Ishikawa (cell line): ENCODE measurements around the gene HDAC9.

ENCODE experiments used
- CEBPB ChIP-seq: IDR thresholded peaks from 2 replicates; pipeline ENCODE4 v1.6.1; 2012
- CREB1 ChIP-seq: IDR thresholded peaks from 2 replicates; pipeline ENCODE4 v1.6.1; 2012; ENCODE audit warnings: low read depth
- EGR1 ChIP-seq: IDR thresholded peaks from 2 replicates; pipeline ENCODE4 v1.6.1; 2012
- EP300 ChIP-seq: IDR thresholded peaks from 2 replicates; pipeline ENCODE4 v1.6.1; 2012; ENCODE audit warnings: borderline replicate concordance
- FOXM1 ChIP-seq: IDR thresholded peaks from 2 replicates; pipeline ENCODE4 v1.6.1; 2012; ENCODE audit warnings: low read depth, borderline replicate concordance
- NFIC ChIP-seq: IDR thresholded peaks from 2 replicates; pipeline ENCODE4 v1.6.1; 2012
- RAD21 ChIP-seq: IDR thresholded peaks from 2 replicates; pipeline ENCODE4 v1.6.1; 2012; ENCODE audit warnings: low read depth
- TAF1 ChIP-seq: IDR thresholded peaks from 2 replicates; pipeline ENCODE4 v1.6.1; 2012; ENCODE audit warnings: low read depth, mild to moderate bottlenecking
- TCF12 ChIP-seq: IDR thresholded peaks from 2 replicates; pipeline ENCODE4 v1.6.1; 2012; ENCODE audit warnings: low read depth
- TEAD4 ChIP-seq: IDR thresholded peaks from 2 replicates; pipeline ENCODE4 v1.6.1; 2012
- YY1 ChIP-seq: IDR thresholded peaks from 2 replicates; pipeline ENCODE4 v1.6.1; 2012; ENCODE audit warnings: low read depth
- ZBTB7A ChIP-seq: IDR thresholded peaks from 2 replicates; pipeline ENCODE4 v1.6.1; 2012; ENCODE audit warnings: low read depth
- TF ChIP-seq, protein P1 (sequence below): IDR thresholded peaks from 2 replicates; pipeline ENCODE4 v1.6.1; 2012
- TF ChIP-seq, protein P2 (sequence below): IDR thresholded peaks from 2 replicates; pipeline ENCODE4 v1.6.1; 2012; ENCODE audit warnings: low read depth, mild to moderate bottlenecking
- TF ChIP-seq, protein P3 (sequence below): IDR thresholded peaks from 2 replicates; pipeline ENCODE4 v1.6.1; 2012

Gene HDAC9

DNA sequence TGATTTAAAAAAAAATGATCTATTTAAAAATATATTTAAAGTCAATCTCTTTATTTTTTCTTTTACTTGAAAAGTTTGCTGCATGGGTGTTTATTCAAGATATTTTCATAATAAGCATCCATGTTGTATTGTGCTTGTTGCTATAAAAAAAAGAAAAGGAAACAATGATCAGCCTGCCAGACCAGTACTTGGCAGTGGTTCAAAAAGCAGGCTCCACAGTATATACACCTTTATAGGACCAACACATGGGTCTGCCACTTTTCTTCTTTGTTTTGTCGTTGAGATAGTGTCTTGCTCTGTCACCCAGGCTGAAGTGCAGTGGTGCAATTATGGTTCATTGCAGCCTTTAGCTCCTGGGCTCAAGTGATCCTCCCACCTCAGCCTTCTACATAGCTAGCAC is 393.9 kb downstream of the HDAC9 start:
- TF ChIP-seq NFIC, result no peak
- TF ChIP-seq, protein P1, sequence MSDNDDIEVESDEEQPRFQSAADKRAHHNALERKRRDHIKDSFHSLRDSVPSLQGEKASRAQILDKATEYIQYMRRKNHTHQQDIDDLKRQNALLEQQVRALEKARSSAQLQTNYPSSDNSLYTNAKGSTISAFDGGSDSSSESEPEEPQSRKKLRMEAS, result no peak
- TF ChIP-seq CREB1, result no peak
- TF ChIP-seq EGR1, result no peak
- TF ChIP-seq EP300, result no peak
- TF ChIP-seq TEAD4, result no peak
- TF ChIP-seq CEBPB, result no peak
- no peak for TF ChIP-seq TAF1
- TF ChIP-seq, protein P2, sequence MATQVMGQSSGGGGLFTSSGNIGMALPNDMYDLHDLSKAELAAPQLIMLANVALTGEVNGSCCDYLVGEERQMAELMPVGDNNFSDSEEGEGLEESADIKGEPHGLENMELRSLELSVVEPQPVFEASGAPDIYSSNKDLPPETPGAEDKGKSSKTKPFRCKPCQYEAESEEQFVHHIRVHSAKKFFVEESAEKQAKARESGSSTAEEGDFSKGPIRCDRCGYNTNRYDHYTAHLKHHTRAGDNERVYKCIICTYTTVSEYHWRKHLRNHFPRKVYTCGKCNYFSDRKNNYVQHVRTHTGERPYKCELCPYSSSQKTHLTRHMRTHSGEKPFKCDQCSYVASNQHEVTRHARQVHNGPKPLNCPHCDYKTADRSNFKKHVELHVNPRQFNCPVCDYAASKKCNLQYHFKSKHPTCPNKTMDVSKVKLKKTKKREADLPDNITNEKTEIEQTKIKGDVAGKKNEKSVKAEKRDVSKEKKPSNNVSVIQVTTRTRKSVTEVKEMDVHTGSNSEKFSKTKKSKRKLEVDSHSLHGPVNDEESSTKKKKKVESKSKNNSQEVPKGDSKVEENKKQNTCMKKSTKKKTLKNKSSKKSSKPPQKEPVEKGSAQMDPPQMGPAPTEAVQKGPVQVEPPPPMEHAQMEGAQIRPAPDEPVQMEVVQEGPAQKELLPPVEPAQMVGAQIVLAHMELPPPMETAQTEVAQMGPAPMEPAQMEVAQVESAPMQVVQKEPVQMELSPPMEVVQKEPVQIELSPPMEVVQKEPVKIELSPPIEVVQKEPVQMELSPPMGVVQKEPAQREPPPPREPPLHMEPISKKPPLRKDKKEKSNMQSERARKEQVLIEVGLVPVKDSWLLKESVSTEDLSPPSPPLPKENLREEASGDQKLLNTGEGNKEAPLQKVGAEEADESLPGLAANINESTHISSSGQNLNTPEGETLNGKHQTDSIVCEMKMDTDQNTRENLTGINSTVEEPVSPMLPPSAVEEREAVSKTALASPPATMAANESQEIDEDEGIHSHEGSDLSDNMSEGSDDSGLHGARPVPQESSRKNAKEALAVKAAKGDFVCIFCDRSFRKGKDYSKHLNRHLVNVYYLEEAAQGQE, result no peak
- TF ChIP-seq YY1, result no peak
- no peak for TF ChIP-seq ZBTB7A
- no peak for TF ChIP-seq RAD21
- TF ChIP-seq FOXM1, result no peak
- TF ChIP-seq, protein P3, sequence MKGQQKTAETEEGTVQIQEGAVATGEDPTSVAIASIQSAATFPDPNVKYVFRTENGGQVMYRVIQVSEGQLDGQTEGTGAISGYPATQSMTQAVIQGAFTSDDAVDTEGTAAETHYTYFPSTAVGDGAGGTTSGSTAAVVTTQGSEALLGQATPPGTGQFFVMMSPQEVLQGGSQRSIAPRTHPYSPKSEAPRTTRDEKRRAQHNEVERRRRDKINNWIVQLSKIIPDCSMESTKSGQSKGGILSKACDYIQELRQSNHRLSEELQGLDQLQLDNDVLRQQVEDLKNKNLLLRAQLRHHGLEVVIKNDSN, result no peak
- TF ChIP-seq TCF12, result no peak

DNA sequence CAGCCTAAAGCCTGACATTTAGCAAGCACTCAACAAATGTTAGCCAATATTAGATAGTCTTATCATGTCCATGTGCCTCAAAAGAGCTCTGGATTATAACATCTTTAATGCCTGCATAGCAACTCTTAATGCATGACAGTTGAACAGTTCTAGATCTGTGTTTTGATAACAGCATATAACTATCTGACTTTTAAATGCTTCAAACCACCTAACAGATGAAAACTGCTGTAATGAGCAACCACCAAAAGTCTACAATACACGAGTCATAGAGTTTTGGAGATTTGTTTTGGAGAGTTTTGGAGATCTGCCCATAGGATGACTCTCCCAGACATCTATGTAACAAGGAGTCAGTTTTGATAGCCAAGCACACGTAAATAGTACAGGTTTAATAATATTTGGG is 394.6 kb downstream of the HDAC9 start:
- TF ChIP-seq FOXM1 (no peak), NFIC (no peak), TAF1 (no peak), EP300 (no peak), TEAD4 (no peak)
- TF ChIP-seq, protein P3, result no peak
- TF ChIP-seq, protein P2, result no peak

DNA sequence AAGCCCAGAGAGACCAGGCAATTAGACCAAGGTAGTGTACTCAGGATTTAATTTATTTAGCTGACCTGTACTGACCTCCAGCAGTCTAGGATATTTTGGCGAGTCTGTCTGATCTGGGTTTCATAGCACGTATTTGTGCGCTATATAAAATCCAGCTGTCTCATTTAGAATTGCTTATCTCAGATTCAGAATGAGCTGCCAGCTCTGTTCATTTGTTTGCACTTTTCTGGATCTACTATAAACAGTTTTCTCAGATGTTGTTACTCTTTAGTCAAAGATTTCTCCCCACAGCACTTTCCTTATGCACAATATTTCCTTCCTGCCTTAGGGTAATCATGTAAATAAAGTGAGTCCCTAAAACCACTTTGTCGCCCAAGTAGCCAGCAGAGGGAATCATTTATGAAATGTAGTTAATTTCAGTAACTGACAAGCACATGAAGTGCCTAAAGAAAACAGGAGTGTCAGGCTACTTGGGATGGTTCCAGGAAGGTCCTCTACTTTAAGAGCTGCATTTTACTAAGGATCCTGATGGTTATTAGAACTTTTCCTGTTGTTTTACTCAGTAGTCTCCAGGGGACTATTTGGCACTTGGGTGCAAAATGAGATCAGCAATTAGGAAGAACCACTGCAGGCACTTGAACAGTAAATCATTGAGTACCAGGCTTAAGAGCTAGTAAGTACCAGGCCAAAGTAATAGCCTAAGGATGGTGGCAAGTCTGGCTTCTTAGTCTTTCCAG is 395.5 kb downstream of the HDAC9 start:
- TF ChIP-seq EP300 (no peak), TAF1 (no peak), ZBTB7A (no peak), YY1 (no peak)
- TF ChIP-seq, protein P3, result no peak

DNA sequence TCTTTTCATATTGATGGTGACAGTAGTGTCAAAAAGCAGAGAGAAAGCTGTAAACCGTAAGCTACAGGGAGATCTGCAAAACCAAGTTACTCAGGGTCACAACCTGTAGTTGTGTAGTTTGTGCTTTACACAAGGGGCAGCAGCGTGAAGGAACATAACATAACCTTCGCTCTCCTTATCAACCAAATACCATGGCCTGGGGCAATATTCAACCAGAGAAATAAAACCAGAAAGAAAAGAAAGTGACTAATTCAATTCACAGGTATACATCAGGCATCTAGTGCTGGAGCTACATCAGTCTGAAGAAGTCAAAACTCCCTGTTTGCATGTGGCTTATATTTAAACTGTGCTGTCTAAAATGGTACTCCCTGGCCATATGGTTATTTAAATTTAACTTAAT is 397.6 kb downstream of the HDAC9 start:
- TF ChIP-seq CEBPB, result no peak
- no peak for TF ChIP-seq ZBTB7A
- TF ChIP-seq, protein P2, result no peak
- no peak for TF ChIP-seq YY1
- TF ChIP-seq EGR1, result no peak
- TF ChIP-seq, protein P3, result no peak
- no peak for TF ChIP-seq TCF12
- TF ChIP-seq TAF1, result no peak
- no peak for TF ChIP-seq NFIC
- no peak for TF ChIP-seq EP300
